T-helper 2 cell treated with Interferon-gamma antibody and Interleukin-4, amounts not matched to agents 100 ng/mL and 5 ng/mL, for 36 hours (primary cell): ENCODE results near the gene ATP12A. TPM values are rescaled to one million over a fixed set of nuclear protein-coding genes. Genes with fewer than 3 reads are reported as not detected.

Source experiments
- intact Hi-C: fragments of 100-400 bp; cut with micrococcal nuclease; formaldehyde crosslinking; loops from one replicate; pipeline ENCODE4 v1.15.1; 2023
- total RNA-seq: library from RNA; stranded (reverse); gene quantifications from 2 replicates; pipeline ENCODE4 v1.2.3, GENCODE V29; 2022

ATP12A gene
- total RNA-seq, 1 donor from 2014 or later = 0.89 TPM

- intact Hi-C loops = loop anchor here (2.0 kb wide), 1 partner anchor 43 kb away; no protein-coding TSS in a partner anchor
Measured at GRCh38 chr13:24685314-24685713, 5.1 kb downstream of the ATP12A start.

- intact Hi-C loops = no loop called here
Measured at GRCh38 chr13:24687611-24688010, 7.4 kb downstream of the ATP12A start.

GRCh38 chr13:24688111-24688510, 7.9 kb downstream of the ATP12A start:
- intact Hi-C loops = no loop called here

GRCh38 chr13:24688950-24689349, 8.7 kb downstream of the ATP12A start:
- intact Hi-C loops = no loop called here

GRCh38 chr13:24691381-24691780, 11.2 kb downstream of the ATP12A start:
- intact Hi-C loops = no loop called here

GRCh38 chr13:24692561-24692960, 12.4 kb downstream of the ATP12A start:
- intact Hi-C loops = no loop called here

- intact Hi-C loops = loop anchor here (1.0 to 2.0 kb wide), 2 partner anchors 15 to 34 kb away; no protein-coding TSS in a partner anchor
Measured at GRCh38 chr13:24693862-24694471, 13.8 kb downstream of the ATP12A start.

- intact Hi-C loops = loop anchor here (1.0 to 2.0 kb wide), 2 partner anchors 14 to 33 kb away; no protein-coding TSS in a partner anchor
Measured at GRCh38 chr13:24694907-24695306, 14.7 kb downstream of the ATP12A start.

- intact Hi-C loops = no loop called here
Measured at GRCh38 chr13:24698686-24699085, 18.5 kb downstream of the ATP12A start.

- intact Hi-C loops = no loop called here
Measured at GRCh38 chr13:24699541-24699940, 19.3 kb downstream of the ATP12A start.

GRCh38 chr13:24700539-24700938, 20.3 kb downstream of the ATP12A start:
- intact Hi-C loops = no loop called here

GRCh38 chr13:24706886-24707585, 26.8 kb downstream of the ATP12A start:
- intact Hi-C loops = no loop called here

- intact Hi-C loops = loop anchor here (2.0 kb wide), 1 partner anchor 15 kb away; no protein-coding TSS in a partner anchor
Measured at GRCh38 chr13:24709186-24709913, 29.1 kb downstream of the ATP12A start.

GRCh38 chr13:24713022-24713421, 32.8 kb downstream of the ATP12A start:
- intact Hi-C loops = no loop called here

GRCh38 chr13:24716011-24716410, 35.8 kb downstream of the ATP12A start:
- intact Hi-C loops = no loop called here

GRCh38 chr13:24716446-24716845, 36.2 kb downstream of the ATP12A start:
- intact Hi-C loops = no loop called here

GRCh38 chr13:24717217-24717616, 37.0 kb downstream of the ATP12A start:
- intact Hi-C loops = no loop called here

GRCh38 chr13:24718192-24718965, 38.2 kb downstream of the ATP12A start:
- intact Hi-C loops = no loop called here

- intact Hi-C loops = no loop called here
Measured at GRCh38 chr13:24719139-24719538, 38.9 kb downstream of the ATP12A start.

GRCh38 chr13:24723206-24723605, 43.0 kb downstream of the ATP12A start:
- intact Hi-C loops = no loop called here

- intact Hi-C loops = no loop called here
Measured at GRCh38 chr13:24724714-24725113, 44.5 kb downstream of the ATP12A start.
